HG02798 (cell line): ENCODE results near the gene ABCG2.
A peak's percentile ranks its signal among the peaks of the same experiment; 100 is the strongest.

ENCODE experiments used
- ATAC-seq: cut with Tn5 transposase; IDR thresholded peaks from one replicate; pipeline ENCODE4 v1.9.1; 2021; ENCODE audit warnings: mild to moderate bottlenecking; ENCODE audit not compliant: unreplicated experiment, poor library complexity

ABCG2 gene

GRCh38 chr4:88158489-88159228 is at the start of gene ABCG2:
Gene ABCG2 (minus strand): TSS chr4:88158639. CDS start chr4:88139995, 18,644 bp downstream.
- ATAC-seq, result peak; percentile 69

GRCh38 chr4:88208156-88208555 is 49.7 kb upstream of the ABCG2 start:
- ATAC-seq, result no peak

GRCh38 chr4:88207171-88207570 is 48.7 kb upstream of the ABCG2 start:
- ATAC-seq, result no peak

- no peak for ATAC-seq
Measured at GRCh38 chr4:88204882-88205281, 46.4 kb upstream of the ABCG2 start.

- no peak for ATAC-seq
Measured at GRCh38 chr4:88202443-88202842, 44.0 kb upstream of the ABCG2 start.

- no peak for ATAC-seq
Measured at GRCh38 chr4:88200186-88200585, 41.7 kb upstream of the ABCG2 start.

- ATAC-seq, result no peak
Measured at GRCh38 chr4:88196523-88197185, 38.2 kb upstream of the ABCG2 start.

GRCh38 chr4:88196013-88196365 is 37.5 kb upstream of the ABCG2 start:
- no peak for ATAC-seq

- no peak for ATAC-seq
Measured at GRCh38 chr4:88195328-88196012, 37.0 kb upstream of the ABCG2 start.

- ATAC-seq, result no peak
Measured at GRCh38 chr4:88191404-88191803, 33.0 kb upstream of the ABCG2 start.

GRCh38 chr4:88189881-88190585 is 31.6 kb upstream of the ABCG2 start:
- ATAC-seq, result no peak

- no peak for ATAC-seq
Measured at GRCh38 chr4:88189418-88189738, 30.9 kb upstream of the ABCG2 start.

- ATAC-seq, result no peak
Measured at GRCh38 chr4:88188738-88189417, 30.4 kb upstream of the ABCG2 start.

GRCh38 chr4:88187766-88188165 is 29.3 kb upstream of the ABCG2 start:
- ATAC-seq, result no peak

GRCh38 chr4:88185906-88186305 is 27.5 kb upstream of the ABCG2 start:
- no peak for ATAC-seq

- no peak for ATAC-seq
Measured at GRCh38 chr4:88179261-88179660, 20.8 kb upstream of the ABCG2 start.

- ATAC-seq, result no peak
Measured at GRCh38 chr4:88178626-88179231, 20.3 kb upstream of the ABCG2 start.

- ATAC-seq, result no peak
Measured at GRCh38 chr4:88177983-88178625, 19.7 kb upstream of the ABCG2 start.

- no peak for ATAC-seq
Measured at GRCh38 chr4:88172987-88173386, 14.5 kb upstream of the ABCG2 start.

GRCh38 chr4:88171206-88171605 is 12.8 kb upstream of the ABCG2 start:
- ATAC-seq, result no peak
